ENCODE measurements around the gene KLHL3.
"Not testable (repeated sequence)": the region's sequence is repeated elsewhere in the genome, so short reads cannot be mapped to it uniquely, and the experiment has no call there.

KLHL3 gene

GRCh38 chr5:137668637-137669036 is 67.3 kb downstream of the KLHL3 start:
- no peak for DNase-seq (ENCODE audit: low read depth in 3 of 3)

GRCh38 chr5:137667341-137667740 is 68.5 kb downstream of the KLHL3 start:
- DNase-seq (ENCODE audit: low read depth in 3 of 3) = no peak

GRCh38 chr5:137666901-137667300 is 69.0 kb downstream of the KLHL3 start:
- DNase-seq (ENCODE audit: low read depth in 3 of 3) = no peak

- no peak for DNase-seq (ENCODE audit: low read depth in 3 of 3)
These were observed 69.4 kb downstream of the KLHL3 start for GRCh38 chr5:137666461-137666850.

GRCh38 chr5:137665678-137666460 is 70.0 kb downstream of the KLHL3 start:
- no peak for DNase-seq (ENCODE audit: low read depth in 3 of 3)

GRCh38 chr5:137660349-137660817 is 75.5 kb downstream of the KLHL3 start:
- peak; percentile 36 to 52 (median 51) for DNase-seq (ENCODE audit: low read depth in 3 of 3)

GRCh38 chr5:137659209-137659608 is 76.7 kb downstream of the KLHL3 start:
- DNase-seq (ENCODE audit: low read depth in 3 of 3) = no peak

GRCh38 chr5:137658324-137658723 is 77.6 kb downstream of the KLHL3 start:
- DNase-seq (ENCODE audit: low read depth in 3 of 3) = no peak

GRCh38 chr5:137657073-137657472 is 78.8 kb downstream of the KLHL3 start:
- DNase-seq (ENCODE audit: low read depth in 3 of 3) = no peak

- DNase-seq (ENCODE audit: low read depth in 3 of 3) = no peak
These were observed 79.3 kb downstream of the KLHL3 start for GRCh38 chr5:137656558-137656957.

- DNase-seq (ENCODE audit: low read depth in 3 of 3) = no peak
These were observed 84.9 kb downstream of the KLHL3 start for GRCh38 chr5:137651022-137651421.

GRCh38 chr5:137649228-137649935 is 86.5 kb downstream of the KLHL3 start:
- no peak for DNase-seq (ENCODE audit: low read depth in 3 of 3)

- no peak for DNase-seq (ENCODE audit: low read depth in 3 of 3)
These were observed 87.5 kb downstream of the KLHL3 start for GRCh38 chr5:137648361-137648760.

- no peak for DNase-seq (ENCODE audit: low read depth in 3 of 3)
These were observed 88.5 kb downstream of the KLHL3 start for GRCh38 chr5:137647401-137647800.

- DNase-seq (ENCODE audit: low read depth in 3 of 3) = no peak
These were observed 89.1 kb downstream of the KLHL3 start for GRCh38 chr5:137646761-137647160.

- DNase-seq (ENCODE audit: low read depth in 3 of 3) = not testable (repeated sequence)
These were observed 92.8 kb downstream of the KLHL3 start for GRCh38 chr5:137643081-137643480.

GRCh38 chr5:137642091-137642490 is 93.8 kb downstream of the KLHL3 start:
- no peak for DNase-seq (ENCODE audit: low read depth in 3 of 3)

GRCh38 chr5:137641148-137641547 is 94.7 kb downstream of the KLHL3 start:
- DNase-seq (ENCODE audit: low read depth in 3 of 3) = no peak

GRCh38 chr5:137639645-137640044 is 96.2 kb downstream of the KLHL3 start:
- DNase-seq (ENCODE audit: low read depth in 3 of 3) = no peak

- DNase-seq (ENCODE audit: low read depth in 3 of 3) = no peak
These were observed 97.0 kb downstream of the KLHL3 start for GRCh38 chr5:137638841-137639240.

GRCh38 chr5:137636830-137637714 is 98.8 kb downstream of the KLHL3 start:
- DNase-seq (ENCODE audit: low read depth in 3 of 3) = no peak

- no peak for DNase-seq (ENCODE audit: low read depth in 3 of 3)
These were observed 99.8 kb downstream of the KLHL3 start for GRCh38 chr5:137636099-137636498.

Data from stimulated activated CD4-positive, alpha-beta T cell treated with anti-CD3 and anti-CD28 coated beads, TNF-alpha, amount 100 ng/mL, for 4 hours (primary cell).